Upper lobe of right lung (tissue), 1 donor: Measurements from ENCODE around the gene HLA-DOA. TPM values are rescaled to one million over a fixed set of nuclear protein-coding genes. Genes with fewer than 3 reads are reported as not detected.

ENCODE experiments used
- ATAC-seq: fragments of 200-7000 bp; cut with Tn5 transposase; one replicate; pipeline ENCODE4 v1.9.1; 2020; ENCODE audit warnings: mild to moderate bottlenecking, moderate library complexity
- DNase-seq: peaks from one replicate; pipeline ENCODE4 v3.0.0-alpha.2; 2020
- H3K27ac ChIP-seq: fragments of 200-600 bp; one replicate; pipeline ENCODE4 v1.8.0; 2022
- H3K27me3 ChIP-seq: fragments of 200-600 bp; one replicate; pipeline ENCODE4 v1.8.0; 2022; ENCODE audit warnings: mild to moderate bottlenecking
- H3K36me3 ChIP-seq: fragments of 200-600 bp; one replicate; pipeline ENCODE4 v1.8.0; 2022
- H3K4me1 ChIP-seq: fragments of 200-600 bp; one replicate; pipeline ENCODE4 v1.8.0; 2022
- H3K4me3 ChIP-seq: fragments of 200-600 bp; one replicate; pipeline ENCODE4 v1.8.0; 2022; ENCODE audit warnings: mild to moderate bottlenecking
- H3K9me3 ChIP-seq: fragments of 200-600 bp; one replicate; pipeline ENCODE4 v1.8.0; 2022
- CTCF ChIP-seq: fragments of 200-600 bp; IDR thresholded peaks from one replicate; pipeline ENCODE4 v1.8.0; 2022; ENCODE audit warnings: antibody characterized with exemption
- intact Hi-C: fragments of 100-400 bp; cut with DNase I; formaldehyde crosslinking; loops from one replicate; pipeline ENCODE4 v1.11.0; 2022
- long read RNA-seq: library from polyadenylated mRNA; unstranded; transcript quantifications from one replicate; pipeline ENCODE4 v2.0.0, GENCODE V29; 2021
- total RNA-seq: library from RNA; stranded (reverse); fragmentation: NEBNext Ultra II Directional; extraction: Animal tissue kit (Norgen Biotek cat#: 25700); gene quantifications from one replicate; pipeline ENCODE4 v1.2.1, GENCODE V29; 2021
- donor health status: DM: no; HTN: yes; CAD: no; lungs with severe emphysema.

HLA-DOA gene
- 25.2 TPM for total RNA-seq
- long read RNA-seq, partial matches to known transcripts: 3 of 12 reads
- long read RNA-seq, other reads (novel, unspliced or antisense): 5 of 12 reads

- no peak for TF ChIP-seq CTCF
- DNase-seq (no peak), ATAC-seq (peak; percentile 90)
- no peaks in the 10 kb centered on the region for H3K36me3 ChIP-seq
- H3K27ac ChIP-seq: no peak within 1 kb of the TSS
- H3K27me3 ChIP-seq: no peaks in the 10 kb centered on the region
- no peaks in the 10 kb centered on the region for H3K9me3 ChIP-seq
- peak within 1 kb of the TSS; percentile 53 for H3K4me3 ChIP-seq
- intact Hi-C loops: no loop called here
- H3K4me1 ChIP-seq: no peaks in the 10 kb centered on the region
These were observed at the start of gene HLA-DOA for GRCh38 chr6:33008944-33009861. Gene HLA-DOA (minus strand): TSS chr6:33009591.

DNA sequence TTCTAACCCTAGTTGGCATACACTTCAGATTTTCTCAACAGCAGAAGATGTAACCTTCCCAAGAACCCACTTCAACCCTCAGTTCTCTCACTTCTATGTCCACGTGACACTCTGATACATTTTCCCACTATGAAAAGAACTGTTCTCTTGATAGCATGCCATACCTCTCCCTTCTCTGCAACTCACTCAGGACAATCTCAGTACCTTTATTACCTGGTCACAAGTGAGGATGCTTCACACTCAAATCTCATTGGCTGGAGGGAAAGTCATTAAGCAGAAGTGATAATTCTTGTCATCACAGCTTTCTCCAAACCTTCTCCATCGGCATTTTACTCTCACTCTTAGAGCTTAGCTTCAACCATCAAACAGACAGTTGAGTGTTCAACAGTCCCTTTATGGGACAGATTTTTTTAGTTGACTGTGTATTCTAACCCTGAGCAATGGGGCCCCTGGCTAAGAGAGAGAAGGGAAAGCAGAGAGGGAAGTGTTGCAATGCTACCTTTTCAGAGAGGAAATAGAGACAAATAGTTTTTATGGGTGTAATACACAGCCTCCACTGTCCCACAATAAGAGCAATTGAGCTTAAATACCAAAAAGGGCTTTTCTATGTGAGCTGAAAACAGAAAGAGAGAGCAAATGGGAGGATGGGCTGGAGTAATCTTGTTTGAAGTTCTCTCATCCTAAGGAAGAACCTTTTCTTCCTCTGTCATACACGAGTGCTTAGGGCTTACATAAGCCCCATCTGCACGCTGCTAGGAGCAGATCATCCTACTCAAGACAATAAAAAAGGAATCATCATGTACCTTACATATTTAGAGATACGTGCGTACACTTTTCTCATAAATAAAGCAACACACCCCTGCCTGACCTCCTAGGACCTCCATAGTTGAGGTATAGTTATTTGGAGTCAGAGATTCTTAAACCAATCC lies 48.1 kb upstream of the HLA-DOA start:
- intact Hi-C loops: no loop called here
- no peak overlapping the region for H3K27ac ChIP-seq
- DNase-seq (no peak), ATAC-seq (peak; percentile 76)
- H3K4me3 ChIP-seq: no peak overlapping the region
- TF ChIP-seq CTCF: no peak
- H3K27me3 ChIP-seq: no peaks in the 10 kb centered on the region
- no peaks in the 10 kb centered on the region for H3K36me3 ChIP-seq
- H3K4me1 ChIP-seq: no peaks in the 10 kb centered on the region
- H3K9me3 ChIP-seq: no peaks in the 10 kb centered on the region

GRCh38 chr6:33053230-33053629 lies 43.8 kb upstream of the HLA-DOA start:
- no peak for TF ChIP-seq CTCF
- Histone ChIP-seq H3K27me3 (peaks cover 5% of the 10 kb centered on the region), H3K27ac (no peak overlapping the region), H3K9me3 (no peaks in the 10 kb centered on the region), H3K4me1 (no peaks in the 10 kb centered on the region), H3K36me3 (no peaks in the 10 kb centered on the region), H3K4me3 (no peak overlapping the region)
- ATAC-seq (no peak), DNase-seq (no peak)
- intact Hi-C loops: no loop called here

- H3K4me1 ChIP-seq: no peaks in the 10 kb centered on the region
These were observed 43.2 kb upstream of the HLA-DOA start for GRCh38 chr6:33052627-33053026.

More at GRCh38 chr6:33052627-33053026, 43.2 kb upstream of the HLA-DOA start:
- Histone ChIP-seq H3K36me3 (no peaks in the 10 kb centered on the region), H3K9me3 (no peaks in the 10 kb centered on the region), H3K27me3 (peaks cover 5% of the 10 kb centered on the region), H3K4me3 (no peak overlapping the region), H3K27ac (no peak overlapping the region)
- intact Hi-C loops: no loop called here
- ATAC-seq (no peak), DNase-seq (no peak)
- no peak for TF ChIP-seq CTCF
